ENCODE data around the gene OBSL1. TPM values are rescaled to one million over a fixed set of nuclear protein-coding genes. Genes with fewer than 3 reads are reported as not detected.
A peak's percentile ranks its signal among the peaks of the same experiment; 100 is the strongest.

OBSL1 gene
- total RNA-seq, 1 donor from 2014 or later: 20.6 TPM

- peak; percentile 71 for DNase-seq (ENCODE audit: extremely low read depth, low read depth, low spot score)
Measured at GRCh38 chr2:219597552-219598307, 26.4 kb upstream of the OBSL1 start, which contains the start of gene STK11IP. Gene STK11IP, plus strand, starts transcription at chr2:219597857. Its CDS starts 263 bp downstream, at chr2:219598120.

GRCh38 chr2:219596954-219597551 lies 25.7 kb upstream of the OBSL1 start:
- DNase-seq (ENCODE audit: extremely low read depth, low read depth, low spot score): peak; percentile 2

- no peak for DNase-seq (ENCODE audit: extremely low read depth, low read depth, low spot score)
Measured at GRCh38 chr2:219595256-219595655, 23.9 kb upstream of the OBSL1 start.

- DNase-seq (ENCODE audit: extremely low read depth, low read depth, low spot score): no peak
Measured at GRCh38 chr2:219593154-219593553, 21.8 kb upstream of the OBSL1 start.

GRCh38 chr2:219592736-219593135 lies 21.4 kb upstream of the OBSL1 start:
- no peak for DNase-seq (ENCODE audit: extremely low read depth, low read depth, low spot score)

GRCh38 chr2:219591091-219591490 lies 19.8 kb upstream of the OBSL1 start:
- no peak for DNase-seq (ENCODE audit: extremely low read depth, low read depth, low spot score)

GRCh38 chr2:219581346-219581745 lies 10.0 kb upstream of the OBSL1 start:
- DNase-seq (ENCODE audit: extremely low read depth, low read depth, low spot score): no peak

- no peak for DNase-seq (ENCODE audit: extremely low read depth, low read depth, low spot score)
Measured at GRCh38 chr2:219578811-219579613, 7.7 kb upstream of the OBSL1 start.

- DNase-seq (ENCODE audit: extremely low read depth, low read depth, low spot score): no peak
Measured at GRCh38 chr2:219576505-219577388, 5.4 kb upstream of the OBSL1 start.

GRCh38 chr2:219575566-219576504 lies 4.5 kb upstream of the OBSL1 start:
- no peak for DNase-seq (ENCODE audit: extremely low read depth, low read depth, low spot score)

- no peak for DNase-seq (ENCODE audit: extremely low read depth, low read depth, low spot score)
Measured at GRCh38 chr2:219574484-219575311, 3.4 kb upstream of the OBSL1 start.

GRCh38 chr2:219573166-219573565 lies 1.8 kb upstream of the OBSL1 start:
- no peak for DNase-seq (ENCODE audit: extremely low read depth, low read depth, low spot score)

- no peak for DNase-seq (ENCODE audit: extremely low read depth, low read depth, low spot score)
Measured at GRCh38 chr2:219572237-219573001, 1.1 kb upstream of the OBSL1 start, which contains the start of gene INHA. Gene INHA, plus strand, starts transcription at chr2:219572310. Its CDS starts 65 bp downstream, at chr2:219572375.

GRCh38 chr2:219570924-219571310 lies 422 bp downstream of the OBSL1 start:
- DNase-seq (ENCODE audit: extremely low read depth, low read depth, low spot score): no peak

- no peak for DNase-seq (ENCODE audit: extremely low read depth, low read depth, low spot score)
Measured at GRCh38 chr2:219570194-219570923, 980 bp downstream of the OBSL1 start.

GRCh38 chr2:219569635-219570034 lies 1.7 kb downstream of the OBSL1 start:
- no peak for DNase-seq (ENCODE audit: extremely low read depth, low read depth, low spot score)

GRCh38 chr2:219569041-219569440 lies 2.3 kb downstream of the OBSL1 start:
- DNase-seq (ENCODE audit: extremely low read depth, low read depth, low spot score): no peak

Measured in glomerular endothelial cell (primary cell).